Measurements from ENCODE around the gene SATB1. TPM values are rescaled to one million over a fixed set of nuclear protein-coding genes. Genes with fewer than 3 reads are reported as not detected.

SATB1 gene
- total RNA-seq, 2 donors from 2014 or later, result 33.0 to 48.7 TPM

DNA sequence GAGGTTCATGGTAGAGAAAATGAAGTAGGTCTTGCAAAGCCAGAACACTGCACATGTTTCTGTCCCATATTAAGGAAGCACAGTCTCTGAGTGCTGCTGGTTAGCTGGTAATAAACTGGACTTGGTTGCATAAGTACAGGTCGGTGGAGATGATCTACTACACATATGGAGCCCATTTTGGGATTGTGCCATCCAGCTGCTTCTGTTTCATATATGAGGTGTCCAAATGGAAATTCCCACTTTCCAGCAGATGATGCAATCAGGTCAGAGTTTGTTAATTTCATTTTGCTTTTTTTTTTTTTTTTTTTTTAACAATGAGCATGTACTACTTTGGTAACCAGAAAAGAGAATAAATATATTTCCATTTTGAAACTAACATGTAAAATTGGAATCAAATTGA lies 122.6 kb downstream of the SATB1 start:
- H3K27ac ChIP-seq, result no peak overlapping the region
- DNase-seq (ENCODE audit: low spot score), result no peak
- no peak overlapping the region for H3K4me3 ChIP-seq
- no peaks in the 10 kb centered on the region for H3K27me3 ChIP-seq (replicated peaks; ENCODE audit: insufficient read depth)
- H3K9me3 ChIP-seq, result no peaks in the 10 kb centered on the region
- no peak for TF ChIP-seq CTCF (IDR thresholded peaks at IDR 0.05)
- H3K4me1 ChIP-seq (ENCODE audit: control insufficient read depth in 1 of 2, low read depth in 2 of 2), result no peaks in the 10 kb centered on the region
- ATAC-seq (ENCODE audit: insufficient number of reproducible peaks, low FRiP score, low read depth), result no peak
- no peaks in the 10 kb centered on the region for H3K36me3 ChIP-seq

- Histone ChIP-seq H3K4me3 (no peak overlapping the region), H3K9me3 (no peaks in the 10 kb centered on the region), H3K4me1 (ENCODE audit: control insufficient read depth in 1 of 2, low read depth in 2 of 2) (no peaks in the 10 kb centered on the region), H3K27me3 (replicated peaks; ENCODE audit: insufficient read depth) (no peaks in the 10 kb centered on the region), H3K36me3 (no peaks in the 10 kb centered on the region), H3K27ac (no peak overlapping the region)
- ATAC-seq (ENCODE audit: insufficient number of reproducible peaks, low FRiP score, low read depth), result no peak
- no peak for DNase-seq (ENCODE audit: low spot score)
- no peak for TF ChIP-seq CTCF (IDR thresholded peaks at IDR 0.05)
These were observed 123.4 kb downstream of the SATB1 start for GRCh38 chr3:18301781-18302180.

- ATAC-seq (ENCODE audit: insufficient number of reproducible peaks, low FRiP score, low read depth), result no peak
- TF ChIP-seq CTCF (IDR thresholded peaks at IDR 0.05), result no peak
These were observed 124.2 kb downstream of the SATB1 start for GRCh38 chr3:18300916-18301315.

GRCh38 chr3:18297126-18297525 lies 128.0 kb downstream of the SATB1 start:
- no peak for DNase-seq (ENCODE audit: low spot score)
- Histone ChIP-seq H3K27ac (no peak overlapping the region), H3K36me3 (no peaks in the 10 kb centered on the region), H3K4me3 (no peak overlapping the region), H3K9me3 (peaks cover 3% of the 10 kb centered on the region), H3K4me1 (ENCODE audit: control insufficient read depth in 1 of 2, low read depth in 2 of 2) (no peaks in the 10 kb centered on the region), H3K27me3 (replicated peaks; ENCODE audit: insufficient read depth) (no peaks in the 10 kb centered on the region)
- TF ChIP-seq CTCF (IDR thresholded peaks at IDR 0.05), result no peak
- ATAC-seq (ENCODE audit: insufficient number of reproducible peaks, low FRiP score, low read depth), result no peak

More at GRCh38 chr3:18300916-18301315, 124.2 kb downstream of the SATB1 start:
- Histone ChIP-seq H3K27me3 (replicated peaks; ENCODE audit: insufficient read depth) (no peaks in the 10 kb centered on the region), H3K4me1 (ENCODE audit: control insufficient read depth in 1 of 2, low read depth in 2 of 2) (no peaks in the 10 kb centered on the region), H3K9me3 (peaks cover 3% of the 10 kb centered on the region), H3K27ac (no peak overlapping the region), H3K4me3 (no peak overlapping the region), H3K36me3 (no peaks in the 10 kb centered on the region)
- DNase-seq (ENCODE audit: low spot score), result no peak
